HS-5 (cell line): ENCODE data around the gene LRATD1.

Source experiments
- DNase-seq: peaks from one replicate; pipeline ENCODE4 v3.0.0-alpha.2; 2012; ENCODE audit warnings: low read depth

The LRATD1 gene

GRCh38 chr2:14633461-14634181 lies 1.1 kb downstream of the LRATD1 start:
- no peak for DNase-seq

GRCh38 chr2:14634182-14634488 lies 1.6 kb downstream of the LRATD1 start:
- DNase-seq: no peak

GRCh38 chr2:14634489-14635390 lies 2.2 kb downstream of the LRATD1 start:
- peak; percentile 29 for DNase-seq

GRCh38 chr2:14635391-14635871 lies 2.9 kb downstream of the LRATD1 start:
- peak; percentile 33 for DNase-seq

- no peak for DNase-seq
These were observed 6.0 kb downstream of the LRATD1 start for GRCh38 chr2:14638488-14638887.

- no peak for DNase-seq
These were observed 8.6 kb downstream of the LRATD1 start for GRCh38 chr2:14641116-14641515.

GRCh38 chr2:14642499-14642898 lies 10.0 kb downstream of the LRATD1 start:
- DNase-seq: no peak

- no peak for DNase-seq
These were observed 15.2 kb downstream of the LRATD1 start for GRCh38 chr2:14647714-14648113.

- DNase-seq: no peak
These were observed 17.5 kb downstream of the LRATD1 start for GRCh38 chr2:14650066-14650465.

- DNase-seq: no peak
These were observed 22.3 kb downstream of the LRATD1 start for GRCh38 chr2:14654835-14655282.

- no peak for DNase-seq
These were observed 23.6 kb downstream of the LRATD1 start for GRCh38 chr2:14656146-14656545.

GRCh38 chr2:14661163-14661562 lies 28.6 kb downstream of the LRATD1 start:
- DNase-seq: no peak

- no peak for DNase-seq
These were observed 40.9 kb downstream of the LRATD1 start for GRCh38 chr2:14673351-14673875.

- DNase-seq: no peak
These were observed 43.0 kb downstream of the LRATD1 start for GRCh38 chr2:14675489-14675888.

GRCh38 chr2:14676371-14676770 lies 43.9 kb downstream of the LRATD1 start:
- DNase-seq: no peak

GRCh38 chr2:14677039-14677438 lies 44.5 kb downstream of the LRATD1 start:
- no peak for DNase-seq

- peak; percentile 4 for DNase-seq
These were observed 46.2 kb downstream of the LRATD1 start for GRCh38 chr2:14678761-14679160.

GRCh38 chr2:14681608-14682007 lies 49.1 kb downstream of the LRATD1 start:
- DNase-seq: no peak
